ENCODE data around the gene ACSF3.

DNA sequence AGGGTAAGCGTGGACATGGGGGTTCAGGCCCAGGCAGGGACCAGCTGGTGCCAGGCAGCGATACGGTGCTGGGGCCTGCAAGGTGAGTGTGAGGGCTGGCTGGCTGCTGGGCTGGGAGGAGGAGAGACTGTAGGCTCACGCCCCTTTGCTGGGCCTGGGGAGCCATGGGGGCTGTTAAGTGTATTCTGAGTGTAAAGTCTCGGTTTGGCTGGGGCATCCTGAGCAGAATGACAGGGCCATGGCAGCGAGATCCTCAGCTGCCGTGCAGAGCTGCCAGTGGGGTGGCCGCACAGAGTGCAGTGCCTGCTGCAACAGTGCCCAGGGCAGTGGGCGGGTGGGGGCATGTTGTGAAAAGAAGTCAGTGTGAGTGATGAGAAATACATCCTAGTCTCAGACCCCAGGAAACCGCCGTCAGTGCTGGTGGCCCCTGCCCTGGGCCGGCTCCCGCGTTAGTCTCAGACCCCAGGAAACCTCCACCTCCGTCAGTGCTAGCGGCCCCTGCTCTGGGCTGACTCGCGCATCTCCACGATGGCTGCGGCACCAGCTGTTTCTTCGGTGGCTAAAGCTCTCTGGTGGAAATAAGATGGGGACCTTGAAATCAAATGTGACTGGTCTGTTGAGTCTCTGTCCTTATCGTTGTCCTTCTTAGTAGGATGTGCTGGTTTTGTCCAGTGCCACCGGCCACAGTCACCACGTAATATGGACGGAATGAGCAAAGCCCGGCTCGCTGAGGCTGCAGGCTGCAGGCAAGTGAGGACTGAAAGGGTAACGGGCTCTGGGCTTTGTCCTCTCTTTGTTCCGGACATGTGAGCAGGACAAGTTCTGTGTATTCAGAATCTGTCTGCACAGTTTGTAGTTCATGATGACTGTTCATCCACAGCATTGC is 22.9 kb downstream of the ACSF3 start:
- TF ChIP-seq TCF7L2 (IDR thresholded peaks at IDR 0.05; ENCODE audit: low read depth, low read length) (no peak), POLR2AphosphoS5 (IDR thresholded peaks at IDR 0.05; ENCODE audit: low read depth, low read length) (no peak), SIN3A (IDR thresholded peaks at IDR 0.05; ENCODE audit: borderline replicate concordance, insufficient read depth, low read depth, low read length) (no peak)
- TF ChIP-seq, protein P1, sequence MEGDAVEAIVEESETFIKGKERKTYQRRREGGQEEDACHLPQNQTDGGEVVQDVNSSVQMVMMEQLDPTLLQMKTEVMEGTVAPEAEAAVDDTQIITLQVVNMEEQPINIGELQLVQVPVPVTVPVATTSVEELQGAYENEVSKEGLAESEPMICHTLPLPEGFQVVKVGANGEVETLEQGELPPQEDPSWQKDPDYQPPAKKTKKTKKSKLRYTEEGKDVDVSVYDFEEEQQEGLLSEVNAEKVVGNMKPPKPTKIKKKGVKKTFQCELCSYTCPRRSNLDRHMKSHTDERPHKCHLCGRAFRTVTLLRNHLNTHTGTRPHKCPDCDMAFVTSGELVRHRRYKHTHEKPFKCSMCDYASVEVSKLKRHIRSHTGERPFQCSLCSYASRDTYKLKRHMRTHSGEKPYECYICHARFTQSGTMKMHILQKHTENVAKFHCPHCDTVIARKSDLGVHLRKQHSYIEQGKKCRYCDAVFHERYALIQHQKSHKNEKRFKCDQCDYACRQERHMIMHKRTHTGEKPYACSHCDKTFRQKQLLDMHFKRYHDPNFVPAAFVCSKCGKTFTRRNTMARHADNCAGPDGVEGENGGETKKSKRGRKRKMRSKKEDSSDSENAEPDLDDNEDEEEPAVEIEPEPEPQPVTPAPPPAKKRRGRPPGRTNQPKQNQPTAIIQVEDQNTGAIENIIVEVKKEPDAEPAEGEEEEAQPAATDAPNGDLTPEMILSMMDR (IDR thresholded peaks at IDR 0.05), result no peak
- TF ChIP-seq, protein P2, sequence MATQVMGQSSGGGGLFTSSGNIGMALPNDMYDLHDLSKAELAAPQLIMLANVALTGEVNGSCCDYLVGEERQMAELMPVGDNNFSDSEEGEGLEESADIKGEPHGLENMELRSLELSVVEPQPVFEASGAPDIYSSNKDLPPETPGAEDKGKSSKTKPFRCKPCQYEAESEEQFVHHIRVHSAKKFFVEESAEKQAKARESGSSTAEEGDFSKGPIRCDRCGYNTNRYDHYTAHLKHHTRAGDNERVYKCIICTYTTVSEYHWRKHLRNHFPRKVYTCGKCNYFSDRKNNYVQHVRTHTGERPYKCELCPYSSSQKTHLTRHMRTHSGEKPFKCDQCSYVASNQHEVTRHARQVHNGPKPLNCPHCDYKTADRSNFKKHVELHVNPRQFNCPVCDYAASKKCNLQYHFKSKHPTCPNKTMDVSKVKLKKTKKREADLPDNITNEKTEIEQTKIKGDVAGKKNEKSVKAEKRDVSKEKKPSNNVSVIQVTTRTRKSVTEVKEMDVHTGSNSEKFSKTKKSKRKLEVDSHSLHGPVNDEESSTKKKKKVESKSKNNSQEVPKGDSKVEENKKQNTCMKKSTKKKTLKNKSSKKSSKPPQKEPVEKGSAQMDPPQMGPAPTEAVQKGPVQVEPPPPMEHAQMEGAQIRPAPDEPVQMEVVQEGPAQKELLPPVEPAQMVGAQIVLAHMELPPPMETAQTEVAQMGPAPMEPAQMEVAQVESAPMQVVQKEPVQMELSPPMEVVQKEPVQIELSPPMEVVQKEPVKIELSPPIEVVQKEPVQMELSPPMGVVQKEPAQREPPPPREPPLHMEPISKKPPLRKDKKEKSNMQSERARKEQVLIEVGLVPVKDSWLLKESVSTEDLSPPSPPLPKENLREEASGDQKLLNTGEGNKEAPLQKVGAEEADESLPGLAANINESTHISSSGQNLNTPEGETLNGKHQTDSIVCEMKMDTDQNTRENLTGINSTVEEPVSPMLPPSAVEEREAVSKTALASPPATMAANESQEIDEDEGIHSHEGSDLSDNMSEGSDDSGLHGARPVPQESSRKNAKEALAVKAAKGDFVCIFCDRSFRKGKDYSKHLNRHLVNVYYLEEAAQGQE (IDR thresholded peaks at IDR 0.05; ENCODE audit: insufficient read depth in 1 of 2, low read depth in 2 of 2, low read length in 1 of 2), result no peak

Measured in Panc1 (cell line).